ENCODE data around the gene MDFI.

The MDFI gene

GRCh38 chr6:41687501-41688175 is 49.4 kb downstream of the MDFI start:
- DNase-seq (ENCODE audit: low spot score), result no peak

DNA sequence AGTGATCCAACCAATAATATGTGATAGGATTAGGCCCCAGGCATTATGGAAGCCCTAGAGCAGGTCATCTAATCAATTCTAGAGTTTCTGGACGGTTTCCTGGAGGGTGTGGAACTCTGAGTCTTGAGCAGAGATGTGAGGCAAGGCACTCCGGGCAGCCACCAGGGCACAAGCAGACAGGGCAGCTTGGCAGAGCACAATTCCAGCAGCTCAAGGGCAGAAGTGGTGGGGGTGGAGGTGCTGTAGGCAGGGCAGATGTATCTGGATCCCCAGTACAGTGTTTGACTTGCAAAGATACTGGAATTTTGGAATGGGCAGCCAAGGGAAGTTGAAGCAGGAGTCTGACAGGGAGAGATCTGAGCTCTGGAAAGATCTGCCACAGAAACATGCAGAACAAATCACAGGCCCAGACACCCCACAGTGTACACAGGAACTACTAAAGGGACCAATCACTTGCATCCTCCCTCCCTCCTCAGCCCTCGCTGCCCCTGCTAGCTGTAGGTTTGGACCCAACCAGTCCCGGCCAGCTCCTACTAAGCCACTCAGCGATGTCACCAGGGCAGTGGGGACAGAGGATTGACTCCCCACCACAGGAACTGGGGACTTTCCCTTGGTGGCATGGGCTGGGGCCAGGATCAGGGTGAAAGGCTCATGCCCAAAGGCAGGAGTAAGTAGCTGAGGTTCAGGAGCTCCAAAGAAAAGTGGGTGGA is 50.1 kb downstream of the MDFI start:
- DNase-seq (ENCODE audit: low spot score), result no peak

DNA sequence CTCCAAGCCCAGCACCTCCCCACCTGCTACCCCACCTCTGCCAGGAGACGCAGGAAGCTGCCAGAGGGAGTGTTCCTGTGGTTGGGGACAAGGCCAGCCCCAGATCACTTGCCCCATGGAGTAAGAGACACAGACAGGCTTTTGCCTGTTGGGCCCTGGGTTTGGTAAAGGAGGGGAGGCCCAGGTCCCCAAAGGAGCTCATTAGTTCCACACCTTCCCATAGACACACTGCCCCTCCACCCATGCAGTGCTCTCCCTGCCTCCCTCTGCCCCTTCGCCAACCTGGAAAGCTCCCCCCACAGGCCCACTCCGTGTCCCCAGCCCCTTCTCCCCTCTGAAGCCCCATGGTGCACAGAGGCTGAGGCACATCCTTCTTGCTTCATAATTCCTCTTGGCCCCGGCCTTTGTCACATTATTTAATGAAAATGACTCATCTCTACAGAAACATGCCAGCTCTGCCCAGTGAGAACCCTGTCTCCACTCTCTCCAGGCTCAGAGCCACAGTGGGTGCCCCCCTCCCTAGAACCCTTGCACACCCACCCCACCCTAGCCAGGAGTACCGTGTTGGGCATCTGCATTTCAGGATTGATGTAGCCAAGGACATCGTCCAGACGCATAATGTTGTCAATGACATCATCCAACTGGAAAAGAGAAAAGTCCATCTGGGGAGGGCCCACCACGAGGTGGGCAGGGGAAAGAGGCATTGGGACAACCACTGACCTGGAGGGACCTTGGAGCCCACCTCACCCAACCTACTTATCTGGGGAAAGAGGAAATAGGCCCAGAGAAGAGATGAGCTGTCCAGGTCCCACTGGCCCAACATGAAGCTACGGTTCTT is 51.1 kb downstream of the MDFI start:
- no peak for DNase-seq (ENCODE audit: low spot score)

- DNase-seq (ENCODE audit: low spot score), result no peak
These were observed 52.5 kb downstream of the MDFI start for GRCh38 chr6:41690541-41691330.

GRCh38 chr6:41691426-41692079 is 53.3 kb downstream of the MDFI start:
- no peak for DNase-seq (ENCODE audit: low spot score)

- DNase-seq (ENCODE audit: low spot score), result no peak
These were observed 53.9 kb downstream of the MDFI start for GRCh38 chr6:41692080-41692675.

DNA sequence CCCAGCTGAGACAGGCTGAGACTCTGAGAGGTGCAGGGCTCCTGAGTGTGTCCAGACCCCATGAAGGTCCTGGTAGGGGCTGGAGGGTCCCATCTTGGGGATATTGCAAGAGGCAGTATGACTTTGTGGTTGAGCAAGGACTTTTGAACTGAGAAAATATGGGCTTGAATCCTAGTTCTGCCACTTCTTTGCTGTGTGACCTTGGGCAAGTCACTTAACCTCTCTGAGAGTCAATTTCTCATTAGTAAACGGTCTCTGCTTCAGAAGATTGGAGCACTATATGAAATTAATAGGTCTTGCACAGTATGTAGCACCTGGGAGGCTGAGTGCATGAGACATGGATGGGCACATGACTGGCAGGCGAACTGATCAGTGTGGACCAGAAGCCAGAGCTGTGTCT is 54.5 kb downstream of the MDFI start:
- DNase-seq (ENCODE audit: low spot score), result no peak

- no peak for DNase-seq (ENCODE audit: low spot score)
These were observed 55.3 kb downstream of the MDFI start for GRCh38 chr6:41693281-41694240.

- no peak for DNase-seq (ENCODE audit: low spot score)
These were observed 56.7 kb downstream of the MDFI start for GRCh38 chr6:41694815-41695526.

GRCh38 chr6:41695825-41696224 is 57.6 kb downstream of the MDFI start:
- DNase-seq (ENCODE audit: low spot score), result no peak

DNA sequence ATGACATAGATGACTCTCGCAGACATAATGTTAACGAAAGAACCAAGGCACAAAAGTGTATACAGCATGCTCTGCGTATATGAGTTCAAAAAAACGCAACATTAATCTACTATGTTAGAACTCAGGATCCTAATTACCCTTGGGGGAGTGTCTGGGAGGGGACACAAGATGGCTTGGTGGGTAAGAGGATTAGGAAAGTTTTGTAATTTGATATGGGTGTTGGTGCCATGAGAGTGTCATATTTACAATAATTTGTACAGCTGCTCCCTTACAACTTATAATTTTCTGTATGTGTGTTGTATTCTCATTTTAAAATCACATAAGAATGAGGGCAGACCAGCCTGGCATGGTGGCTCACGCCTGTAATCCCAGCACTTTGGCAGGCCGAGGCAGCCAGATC is 58.5 kb downstream of the MDFI start:
- no peak for DNase-seq (ENCODE audit: low spot score)

GRCh38 chr6:41697861-41698781 is 59.9 kb downstream of the MDFI start:
- no peak for DNase-seq (ENCODE audit: low spot score)

GRCh38 chr6:41699063-41699462 is 60.8 kb downstream of the MDFI start:
- DNase-seq (ENCODE audit: low spot score), result no peak

GRCh38 chr6:41700463-41701347 is 62.4 kb downstream of the MDFI start:
- DNase-seq (ENCODE audit: low spot score), result no peak

DNA sequence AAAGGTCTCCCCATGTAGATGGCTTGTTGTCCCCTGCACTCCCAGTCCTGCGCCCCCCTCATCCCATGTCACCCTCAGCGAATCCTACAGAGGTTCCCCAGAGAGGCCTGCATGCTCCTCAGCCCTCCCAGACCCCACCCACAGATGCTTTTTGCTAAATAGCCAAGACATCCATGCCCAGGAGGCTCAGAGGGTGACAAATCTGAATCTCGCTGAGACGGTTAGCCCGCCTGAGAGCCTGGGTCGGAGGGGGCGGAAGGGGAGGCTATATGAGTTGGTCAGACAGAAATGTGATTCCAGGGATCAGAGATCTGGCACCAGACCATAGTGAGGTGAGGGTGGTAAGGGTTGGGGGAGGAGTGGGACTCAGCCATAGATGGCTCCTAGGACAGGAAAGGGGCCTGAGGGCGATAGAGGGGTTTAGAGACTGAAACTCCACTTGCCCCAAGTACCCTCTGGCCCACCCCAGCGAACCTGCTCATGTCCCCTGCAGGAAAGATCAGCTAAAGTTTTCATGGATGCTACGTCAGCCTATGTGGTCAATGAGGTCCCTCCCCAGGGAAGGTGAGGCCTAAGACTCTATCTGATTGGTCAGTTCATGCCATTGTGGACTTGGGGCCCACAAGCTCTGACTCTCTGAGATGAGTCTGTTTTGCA is 63.9 kb downstream of the MDFI start:
- DNase-seq (ENCODE audit: low spot score), result no peak

All from SK-N-DZ (cell line).